ENCODE data around the gene ADD1.
A peak's percentile ranks its signal among the peaks of the same experiment; 100 is the strongest.

The ADD1 gene

DNA sequence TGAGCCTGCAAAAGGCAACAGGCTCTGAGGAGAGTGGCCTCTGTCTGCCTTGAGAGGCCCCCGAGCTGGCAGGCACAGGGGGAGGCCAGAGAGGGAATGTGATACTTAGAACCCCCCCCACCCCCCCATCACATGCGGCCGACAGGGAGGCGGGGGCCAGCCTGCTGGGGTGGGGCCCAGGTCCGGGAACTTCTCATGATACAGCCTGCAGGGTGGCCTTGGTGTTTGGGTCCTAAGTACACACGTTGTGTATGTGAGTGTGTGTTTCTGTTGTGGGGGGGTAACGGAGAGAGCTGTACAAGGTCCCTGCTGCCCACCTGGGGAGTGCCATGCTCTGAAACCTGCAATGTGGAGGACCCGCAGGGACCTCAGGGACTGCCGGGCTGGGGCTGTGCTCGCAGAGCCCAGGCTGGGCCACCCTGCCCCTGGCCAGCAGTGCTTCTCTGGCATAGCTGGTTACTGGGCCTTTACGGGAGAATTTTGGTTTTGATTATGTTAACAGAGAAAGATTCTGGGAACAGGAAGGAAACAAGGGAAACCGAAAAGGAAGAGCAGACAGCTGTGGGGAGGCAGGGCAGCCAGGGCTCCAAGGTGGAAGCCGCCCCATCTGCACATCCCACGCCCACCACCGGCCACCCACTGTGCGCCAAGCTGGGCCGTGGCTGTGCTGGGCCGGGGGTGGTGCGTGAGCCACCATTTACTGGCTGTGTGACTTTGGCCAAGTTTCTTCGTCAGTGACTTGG is 30.9 kb upstream of the ADD1 start:
- DNase-seq (ENCODE audit: low spot score) = no peak
- Histone ChIP-seq H3K4me3 (peak overlapping the region; percentile 70), H3K27ac (peak overlapping the region; percentile 10 to 84)
- no peak for TF ChIP-seq CTCF (IDR thresholded peaks at IDR 0.05)

- TF ChIP-seq CTCF (IDR thresholded peaks at IDR 0.05) = no peak
- no peak for DNase-seq (ENCODE audit: low spot score)
- Histone ChIP-seq H3K4me3 (peak overlapping the region; percentile 70), H3K27ac (peak overlapping the region in 1 of 2 donors; percentile 84)
Observed at GRCh38 chr4:2813446-2814405, 29.9 kb upstream of the ADD1 start.

DNA sequence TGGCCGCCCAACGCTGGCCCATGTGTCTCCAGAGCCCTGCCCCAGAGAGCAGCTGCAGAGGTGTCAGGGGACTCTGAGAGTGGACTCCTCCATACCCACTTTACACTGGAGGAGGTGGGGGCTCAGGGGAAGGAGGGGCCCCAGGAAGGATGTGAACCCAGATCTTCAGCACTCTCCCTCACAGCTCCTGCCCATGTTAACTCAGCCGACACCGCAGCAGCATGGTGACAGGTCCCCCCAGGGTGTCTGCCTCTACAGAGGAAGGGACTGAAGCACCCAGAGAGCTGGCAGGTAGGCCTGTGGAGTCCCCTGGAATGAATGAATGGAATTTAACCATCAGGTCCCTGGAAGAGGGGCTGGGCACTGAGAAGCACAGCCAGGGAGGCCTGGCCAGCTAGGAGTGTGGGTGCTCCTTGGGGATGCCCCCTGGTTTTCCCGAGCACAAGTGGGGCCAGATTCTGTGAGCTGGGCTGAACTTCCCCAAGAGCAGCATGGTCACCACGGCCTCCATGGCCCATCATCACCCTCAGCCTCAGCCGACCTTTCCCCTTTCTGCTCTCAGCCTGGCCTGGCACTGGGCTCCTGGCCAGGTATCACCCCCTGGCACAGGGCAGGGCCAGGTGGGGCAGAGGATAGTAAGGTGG is 28.9 kb upstream of the ADD1 start:
- DNase-seq (ENCODE audit: low spot score) = no peak
- no peak for TF ChIP-seq CTCF (IDR thresholded peaks at IDR 0.05)
- Histone ChIP-seq H3K27ac (no peak overlapping the region), H3K4me3 (no peak overlapping the region)

GRCh38 chr4:2816401-2816954 is 27.2 kb upstream of the ADD1 start:
- H3K27ac ChIP-seq = no peak overlapping the region
- no peak for DNase-seq (ENCODE audit: low spot score)
- TF ChIP-seq CTCF (IDR thresholded peaks at IDR 0.05) = no peak
- H3K4me3 ChIP-seq = no peak overlapping the region

GRCh38 chr4:2817137-2817536 is 26.5 kb upstream of the ADD1 start:
- Histone ChIP-seq H3K4me3 (peak overlapping the region; percentile 79), H3K27ac (no peak overlapping the region)
- no peak for TF ChIP-seq CTCF (IDR thresholded peaks at IDR 0.05)
- DNase-seq (ENCODE audit: low spot score) = no peak

DNA sequence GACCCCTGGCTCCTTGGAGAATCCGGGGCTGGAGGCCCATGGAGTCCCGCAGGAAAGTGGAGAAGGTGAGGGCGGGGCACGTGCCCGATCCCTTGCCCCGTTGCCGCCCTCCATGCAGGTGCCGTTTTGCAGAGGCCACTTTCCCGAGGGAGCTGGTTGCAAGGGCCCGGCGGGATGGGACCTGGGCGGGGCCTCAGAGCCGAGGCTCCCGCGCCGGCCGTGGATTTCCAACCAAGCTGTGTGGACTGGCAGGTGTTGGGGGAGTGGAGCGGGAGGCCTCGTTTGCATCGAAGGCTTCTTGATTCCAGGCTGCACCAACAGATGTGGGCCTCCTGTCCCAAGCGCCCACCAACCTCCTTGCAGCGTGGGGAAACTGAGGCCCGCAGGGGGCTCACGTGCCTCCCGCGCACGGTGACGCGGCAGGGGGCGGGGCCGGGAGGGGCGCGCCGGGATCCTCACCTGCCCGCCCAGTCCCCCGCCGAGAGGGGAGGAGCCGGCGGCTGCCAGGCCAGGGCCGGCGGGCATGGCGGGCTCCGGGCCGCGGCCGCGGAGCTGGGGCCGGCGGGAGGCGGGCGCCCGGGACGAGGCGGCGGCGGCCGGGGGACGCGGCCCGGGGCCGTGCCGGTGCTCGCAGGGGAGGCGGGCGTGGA is 25.8 kb upstream of the ADD1 start:
- Histone ChIP-seq H3K4me3 (peak overlapping the region; percentile 79), H3K27ac (peak overlapping the region in 1 of 2 donors; percentile 49)
- TF ChIP-seq CTCF (IDR thresholded peaks at IDR 0.05) = no peak
- DNase-seq (ENCODE audit: low spot score) = no peak
